Upper lobe of left lung (tissue), 6 donors: Measurements from ENCODE around the gene KATNBL1. TPM values are rescaled to one million over a fixed set of nuclear protein-coding genes. Genes with fewer than 3 reads are reported as not detected.
"Not testable (repeated sequence)": the region's sequence is repeated elsewhere in the genome, so short reads cannot be mapped to it uniquely, and the experiment has no call there.

Source experiments
- ATAC-seq, 2 donors: fragments of 200-7000 bp; cut with Tn5 transposase; one replicate each; pipeline ENCODE4 v1.9.1; 2022; ENCODE audit warnings: mild to moderate bottlenecking in 2 of 2, moderate library complexity in 2 of 2; ENCODE audit not compliant: low FRiP score in 2 of 2
- DNase-seq, 2 donors: peaks; one replicate each; pipeline ENCODE4 v3.0.0-alpha.2; 2019 to 2020
- H3K27ac ChIP-seq, 4 donors: fragments of 200-600 bp; sonication (generic); one replicate each; pipeline ENCODE4 v1.5.1; 2016 to 2019
- H3K27me3 ChIP-seq, 4 donors: fragments of 200-600 bp; sonication (generic); one replicate each; pipeline ENCODE4 v1.5.1; 2017 to 2019
- H3K36me3 ChIP-seq, 4 donors: fragments of 200-600 bp; sonication (generic); one replicate each; pipeline ENCODE4 v1.5.1; 2016 to 2019
- H3K4me1 ChIP-seq, 4 donors: fragments of 200-600 bp; sonication (generic); one replicate each; pipeline ENCODE4 v1.5.1; 2018 to 2019
- H3K4me3 ChIP-seq, 4 donors: fragments of 200-600 bp; sonication (generic); one replicate each; pipeline ENCODE4 v1.5.1; 2017 to 2019; ENCODE audit warnings: mild to moderate bottlenecking in 2 of 4, moderate library complexity in 1 of 4
- H3K9me3 ChIP-seq, 4 donors: fragments of 200-600 bp; sonication (generic); one replicate each; pipeline ENCODE4 v1.5.1; 2018 to 2019
- EP300 ChIP-seq, 4 donors: sonication (generic); formaldehyde crosslinking; IDR thresholded peaks; one replicate each; pipeline ENCODE4 v1.5.1; 2017; ENCODE audit warnings: antibody characterized with exemption in 4 of 4, control low read depth in 2 of 4
- POLR2A ChIP-seq, 4 donors: fragments of 450-650 bp; IDR thresholded peaks; one replicate each; pipeline ENCODE4 v1.5.1; 2016 to 2017; ENCODE audit warnings: antibody characterized with exemption in 4 of 4, mild to moderate bottlenecking in 2 of 4
- POLR2AphosphoS5 ChIP-seq, 2 donors: sonication (generic); formaldehyde crosslinking; IDR thresholded peaks; one replicate each; pipeline ENCODE4 v1.5.1; 2017; ENCODE audit warnings: antibody characterized with exemption in 2 of 2
- WGBS, 2 donors: methylation state at CpG; one replicate each; pipeline ENCODE4 v1.1.5; 2017 to 2018; 5-methylcytosine and 5-hydroxymethylcytosine counted together
- total RNA-seq, 6 donors: library from RNA; depleted of rRNA in 4 of 6; stranded (reverse); fragments of >200 nt in 4 of 6; gene quantifications; one replicate each; pipeline versions ENCODE4 v1.1.0 to v1.2.1, GENCODE V29; 2016 to 2021
- TF ChIP-seq, protein P1 (sequence below), 6 experiments: fragments of 450-650 bp in 4 of 6; fragments of 200-600 bp in 2 of 6; sonication (generic) in 2 of 6; IDR thresholded peaks; one replicate each; pipeline ENCODE4 v1.5.1; 2016 to 2019; ENCODE audit warnings: antibody characterized with exemption in 6 of 6
- donor health status: DM: no; HTN: no; CAD: no; lungs with moderate emphysema.
- donor health status: DM: no; HTN: yes; CAD: no; lungs with severe emphysema.

KATNBL1 gene
- total RNA-seq, 6 donors from 2014 or later, result 26.5 to 71.2 (median 55.2) TPM

DNA sequence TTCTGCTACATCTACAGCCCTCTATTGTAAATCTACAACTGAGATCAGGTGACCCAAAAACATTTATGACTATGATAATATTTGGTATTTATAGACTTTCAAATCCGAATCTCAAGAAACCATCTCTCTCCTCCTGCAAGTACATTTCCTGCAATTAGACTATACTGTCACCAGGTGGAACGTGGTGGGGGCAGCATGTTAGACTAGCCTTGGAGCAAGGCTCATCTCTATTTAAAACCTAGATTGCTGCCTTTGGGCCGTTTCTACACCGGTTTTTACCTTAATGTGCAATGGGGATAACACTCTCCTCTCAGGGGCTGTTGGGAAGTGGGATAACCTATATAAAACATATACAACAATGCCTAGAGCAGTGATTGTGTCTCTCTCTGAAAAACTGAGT, 3.8 kb upstream of the KATNBL1 start:
- Histone ChIP-seq H3K27me3 (no peaks in the 10 kb centered on the region), H3K9me3 (peaks cover 0 to 3% (median 0%) of the 10 kb centered on the region in 4 donors), H3K4me1 (peaks cover 2 to 11% (median 4%) of the 10 kb centered on the region in 4 donors), H3K36me3 (no peaks in the 10 kb centered on the region), H3K27ac (no peak overlapping the region), H3K4me3 (no peak overlapping the region)
- WGBS, 2 donors, result 40% methylated on average over 3 to 4 of the region's 4 CpGs
- no peak for TF ChIP-seq POLR2AphosphoS5 (IDR thresholded peaks at IDR 0.05)
- no peak for TF ChIP-seq EP300 (IDR thresholded peaks at IDR 0.05)
- TF ChIP-seq, protein P1, sequence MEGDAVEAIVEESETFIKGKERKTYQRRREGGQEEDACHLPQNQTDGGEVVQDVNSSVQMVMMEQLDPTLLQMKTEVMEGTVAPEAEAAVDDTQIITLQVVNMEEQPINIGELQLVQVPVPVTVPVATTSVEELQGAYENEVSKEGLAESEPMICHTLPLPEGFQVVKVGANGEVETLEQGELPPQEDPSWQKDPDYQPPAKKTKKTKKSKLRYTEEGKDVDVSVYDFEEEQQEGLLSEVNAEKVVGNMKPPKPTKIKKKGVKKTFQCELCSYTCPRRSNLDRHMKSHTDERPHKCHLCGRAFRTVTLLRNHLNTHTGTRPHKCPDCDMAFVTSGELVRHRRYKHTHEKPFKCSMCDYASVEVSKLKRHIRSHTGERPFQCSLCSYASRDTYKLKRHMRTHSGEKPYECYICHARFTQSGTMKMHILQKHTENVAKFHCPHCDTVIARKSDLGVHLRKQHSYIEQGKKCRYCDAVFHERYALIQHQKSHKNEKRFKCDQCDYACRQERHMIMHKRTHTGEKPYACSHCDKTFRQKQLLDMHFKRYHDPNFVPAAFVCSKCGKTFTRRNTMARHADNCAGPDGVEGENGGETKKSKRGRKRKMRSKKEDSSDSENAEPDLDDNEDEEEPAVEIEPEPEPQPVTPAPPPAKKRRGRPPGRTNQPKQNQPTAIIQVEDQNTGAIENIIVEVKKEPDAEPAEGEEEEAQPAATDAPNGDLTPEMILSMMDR (IDR thresholded peaks at IDR 0.05), result no peak
- TF ChIP-seq POLR2A (IDR thresholded peaks at IDR 0.05), result no peak
- ATAC-seq (no peak), DNase-seq (no peak)

DNA sequence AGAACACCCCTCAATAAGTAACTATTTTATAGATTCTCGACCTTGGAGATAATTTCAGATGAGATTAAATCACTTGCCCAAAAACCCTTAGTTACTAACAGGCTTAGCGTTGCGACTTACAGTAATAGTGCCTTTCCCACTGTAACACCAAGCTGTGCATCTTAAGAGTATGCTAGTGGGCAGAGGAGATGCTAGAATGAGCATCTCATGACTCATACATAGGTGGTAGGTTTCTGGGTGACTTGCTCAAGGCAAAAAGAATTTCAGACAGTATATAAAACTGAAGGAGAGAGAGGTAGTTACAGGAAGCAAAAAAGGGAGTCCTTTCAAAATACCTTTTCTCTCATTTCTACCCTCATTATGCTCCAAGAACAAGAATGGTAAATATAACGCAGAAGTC, 3.9 kb downstream of the KATNBL1 start:
- WGBS, 2 donors, result 94 to 95% methylated on average over 4 of the region's 4 CpGs
- no peak for ATAC-seq

DNA sequence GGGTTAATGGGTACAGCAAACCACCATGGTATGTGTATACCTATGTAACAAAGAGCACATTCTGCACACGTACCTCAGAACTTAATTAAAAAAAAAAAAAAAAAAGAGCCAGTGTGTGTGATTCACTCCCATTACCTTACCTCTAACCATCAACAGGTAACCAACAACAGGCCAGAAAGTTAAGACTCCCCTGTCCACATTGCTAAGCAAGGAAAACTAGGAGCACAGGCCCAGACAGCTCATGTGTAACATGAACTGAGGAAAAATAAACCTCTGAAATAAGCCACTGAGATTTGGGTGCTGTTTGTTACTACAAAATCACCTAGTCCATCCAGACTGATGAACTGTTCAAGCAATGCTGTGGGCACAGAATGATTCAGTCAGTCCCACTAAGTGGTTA, 6.0 kb downstream of the KATNBL1 start:
- ATAC-seq (no peak), DNase-seq (no peak)
- Histone ChIP-seq H3K27ac (no peak overlapping the region), H3K4me1 (peaks cover 7 to 12% (median 9%) of the 10 kb centered on the region in 4 donors), H3K4me3 (no peak overlapping the region), H3K9me3 (no peaks in the 10 kb centered on the region), H3K27me3 (no peaks in the 10 kb centered on the region), H3K36me3 (peaks cover 0 to 12% (median 0%) of the 10 kb centered on the region in 4 donors)
- 96 to 100% methylated on average over 1 of the region's 1 CpG for WGBS, 2 donors
- TF ChIP-seq, protein P1 (IDR thresholded peaks at IDR 0.05), result no peak
- TF ChIP-seq POLR2A (IDR thresholded peaks at IDR 0.05) (no peak), POLR2AphosphoS5 (IDR thresholded peaks at IDR 0.05) (no peak), EP300 (IDR thresholded peaks at IDR 0.05) (no peak)

More for the DNA sequence above, 3.9 kb downstream of the KATNBL1 start:
- no peak for TF ChIP-seq POLR2AphosphoS5 (IDR thresholded peaks at IDR 0.05)
- TF ChIP-seq POLR2A (IDR thresholded peaks at IDR 0.05), result no peak
- TF ChIP-seq, protein P1 (IDR thresholded peaks at IDR 0.05), result no peak
- TF ChIP-seq EP300 (IDR thresholded peaks at IDR 0.05), result no peak
- Histone ChIP-seq H3K36me3 (peaks cover 0 to 12% (median 0%) of the 10 kb centered on the region in 4 donors), H3K4me3 (no peak overlapping the region), H3K4me1 (peaks cover 7 to 21% (median 10%) of the 10 kb centered on the region in 4 donors), H3K27me3 (no peaks in the 10 kb centered on the region), H3K27ac (no peak overlapping the region), H3K9me3 (peaks cover 0 to 3% (median 0%) of the 10 kb centered on the region in 4 donors)
- no peak for DNase-seq

DNA sequence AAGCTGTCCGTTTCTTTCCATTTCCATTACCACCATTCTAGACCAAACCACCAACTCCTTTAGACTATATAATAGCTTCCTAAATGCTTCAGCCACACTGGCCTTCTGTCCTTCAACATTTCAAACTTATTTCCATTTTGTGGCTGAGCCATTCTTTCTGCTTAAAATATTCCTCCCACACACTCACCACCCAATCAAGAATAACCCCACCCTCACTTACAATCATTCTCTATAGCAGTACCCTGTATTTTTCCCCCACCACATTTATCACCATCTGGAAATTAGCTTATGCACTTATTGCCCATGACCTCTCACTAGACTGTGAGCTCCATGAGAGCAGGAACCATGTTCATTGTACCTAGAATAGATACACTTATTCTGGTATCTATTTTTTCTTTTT, 6.6 kb downstream of the KATNBL1 start:
- Histone ChIP-seq H3K27ac (no peak overlapping the region), H3K9me3 (no peaks in the 10 kb centered on the region), H3K27me3 (no peaks in the 10 kb centered on the region), H3K36me3 (peaks cover 0 to 12% (median 0%) of the 10 kb centered on the region in 4 donors), H3K4me1 (peaks cover under 1 to 5% (median 3%) of the 10 kb centered on the region in 4 donors), H3K4me3 (no peak overlapping the region)
- no peak for DNase-seq
- ATAC-seq, result no peak
- 97 to 100% methylated on average over 1 of the region's 1 CpG for WGBS, 2 donors
- TF ChIP-seq, protein P1 (IDR thresholded peaks at IDR 0.05), result no peak
- no peak for TF ChIP-seq EP300 (IDR thresholded peaks at IDR 0.05)

DNA sequence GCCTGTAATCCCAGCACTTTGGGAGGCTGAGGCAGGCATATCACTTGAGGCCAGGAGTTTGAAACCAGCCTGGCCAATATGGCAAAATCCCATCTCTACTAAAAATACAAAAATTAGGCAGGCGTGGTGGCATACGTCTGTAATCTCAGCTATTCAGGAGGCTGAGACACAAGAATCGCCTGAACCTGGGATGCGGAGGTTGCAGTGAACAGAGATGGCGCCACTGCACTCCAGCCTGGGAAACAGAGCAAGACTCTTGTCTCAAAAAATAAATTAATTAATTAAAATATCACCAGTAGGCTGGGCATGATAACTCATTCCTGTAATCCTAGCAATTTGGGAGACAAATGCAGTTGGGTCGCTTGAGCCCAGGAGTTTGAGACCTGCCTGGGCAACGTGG, 16.6 kb downstream of the KATNBL1 start:
- not testable (repeated sequence) for H3K4me3 ChIP-seq, H3K36me3 ChIP-seq, H3K4me1 ChIP-seq, H3K27ac ChIP-seq, H3K27me3 ChIP-seq, DNase-seq, H3K9me3 ChIP-seq, ATAC-seq
- 91 to 93% methylated on average over 7 of the region's 7 CpGs for WGBS, 2 donors
